Adipocyte (in vitro differentiated cells): Measurements from ENCODE around the gene PTPN20.
"Not testable (repeated sequence)": the region's sequence is repeated elsewhere in the genome, so short reads cannot be mapped to it uniquely, and the experiment has no call there.

Experiments
- DNase-seq: peaks from one replicate; pipeline ENCODE4 v3.0.0-alpha.2; 2015; ENCODE audit warnings: low read depth
- H3K27me3 ChIP-seq: replicated peaks from 2 replicates; pipeline ENCODE4 v1.7.0; 2013; ENCODE audit warnings: mild to moderate bottlenecking, low read length, moderate library complexity; ENCODE audit not compliant: control insufficient read depth, insufficient read depth
- H3K36me3 ChIP-seq: 2 replicates; pipeline ENCODE4 v1.7.0; 2013; ENCODE audit warnings: low read length, mild to moderate bottlenecking, moderate library complexity; ENCODE audit not compliant: control insufficient read depth, insufficient read depth, severe bottlenecking
- H3K4me1 ChIP-seq: 2 replicates; pipeline ENCODE4 v1.7.0; 2013; ENCODE audit warnings: mild to moderate bottlenecking, low read length, moderate library complexity; ENCODE audit not compliant: control insufficient read depth, insufficient read depth
- H3K4me3 ChIP-seq: 2 replicates; pipeline ENCODE4 v1.7.0; 2013; ENCODE audit warnings: mild to moderate bottlenecking, low read length, moderate library complexity
- H3K9ac ChIP-seq: 2 replicates; pipeline ENCODE4 v1.7.0; 2013; ENCODE audit warnings: mild to moderate bottlenecking, low read length, moderate library complexity
- H3K9me3 ChIP-seq: 2 replicates; pipeline ENCODE4 v1.7.0; 2013; ENCODE audit warnings: mild to moderate bottlenecking, low read length, moderate library complexity; ENCODE audit not compliant: control insufficient read depth

The PTPN20 gene

GRCh38 chr10:46906359-46906758 is 4.9 kb upstream of the PTPN20 start:
- DNase-seq, H3K9me3 ChIP-seq, H3K9ac ChIP-seq, H3K27me3 ChIP-seq, H3K4me3 ChIP-seq, H3K4me1 ChIP-seq, H3K36me3 ChIP-seq: not testable (repeated sequence)

- not testable (repeated sequence) for H3K4me3 ChIP-seq, H3K27me3 ChIP-seq, H3K4me1 ChIP-seq, H3K36me3 ChIP-seq, H3K9me3 ChIP-seq, H3K9ac ChIP-seq, DNase-seq
These were observed 3.8 kb upstream of the PTPN20 start for GRCh38 chr10:46907185-46908117.

- H3K4me1 ChIP-seq, DNase-seq, H3K36me3 ChIP-seq, H3K27me3 ChIP-seq, H3K4me3 ChIP-seq, H3K9ac ChIP-seq, H3K9me3 ChIP-seq: not testable (repeated sequence)
These were observed 11.3 kb downstream of the PTPN20 start for GRCh38 chr10:46922498-46922897.

DNA sequence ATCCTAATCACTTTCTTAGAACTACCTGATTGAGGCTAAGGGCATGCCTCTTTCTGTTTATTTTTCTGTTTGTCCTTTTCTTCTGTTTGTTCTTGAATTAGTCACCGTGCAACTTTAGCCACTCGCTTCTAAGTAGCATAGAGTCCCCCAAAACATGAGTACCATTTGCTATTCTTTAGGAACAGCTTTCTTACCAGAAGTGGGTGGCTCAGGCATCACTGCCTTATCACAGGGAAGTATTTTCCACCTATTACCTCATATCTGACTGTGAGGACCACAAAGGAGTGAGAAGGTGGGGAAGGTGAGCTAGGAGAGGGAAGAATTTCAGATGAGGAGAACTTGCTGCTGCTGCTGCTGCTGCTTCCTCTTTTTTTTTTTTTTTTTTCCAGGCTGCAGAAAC is 13.9 kb downstream of the PTPN20 start:
- H3K9ac ChIP-seq, H3K27me3 ChIP-seq, H3K4me1 ChIP-seq, H3K36me3 ChIP-seq, H3K9me3 ChIP-seq, DNase-seq, H3K4me3 ChIP-seq: not testable (repeated sequence)

GRCh38 chr10:46925853-46926252 is 14.6 kb downstream of the PTPN20 start:
- H3K4me3 ChIP-seq, H3K9ac ChIP-seq, H3K9me3 ChIP-seq, H3K4me1 ChIP-seq, DNase-seq, H3K27me3 ChIP-seq, H3K36me3 ChIP-seq: not testable (repeated sequence)

DNA sequence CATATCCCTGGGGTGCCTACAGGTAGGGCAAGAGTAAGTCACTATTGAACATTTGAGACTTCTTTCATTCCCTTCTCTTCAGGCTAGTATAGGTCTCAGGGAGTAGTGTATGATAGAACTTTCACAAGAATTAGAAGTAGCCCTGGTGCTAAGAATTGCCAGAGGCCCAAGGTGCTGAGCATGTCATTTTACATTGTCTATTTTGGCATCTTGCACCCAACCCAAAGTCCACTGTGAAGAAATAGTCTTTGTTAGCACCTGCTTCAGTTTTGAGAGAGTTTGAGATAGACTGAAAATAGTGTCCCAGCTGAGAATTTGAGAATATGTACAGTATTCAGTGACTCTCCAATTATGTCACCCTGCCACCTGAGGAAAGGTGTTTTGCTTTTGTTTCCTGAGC is 17.6 kb downstream of the PTPN20 start:
- H3K9me3 ChIP-seq, H3K27me3 ChIP-seq, H3K4me3 ChIP-seq, H3K36me3 ChIP-seq, DNase-seq, H3K4me1 ChIP-seq, H3K9ac ChIP-seq: not testable (repeated sequence)

DNA sequence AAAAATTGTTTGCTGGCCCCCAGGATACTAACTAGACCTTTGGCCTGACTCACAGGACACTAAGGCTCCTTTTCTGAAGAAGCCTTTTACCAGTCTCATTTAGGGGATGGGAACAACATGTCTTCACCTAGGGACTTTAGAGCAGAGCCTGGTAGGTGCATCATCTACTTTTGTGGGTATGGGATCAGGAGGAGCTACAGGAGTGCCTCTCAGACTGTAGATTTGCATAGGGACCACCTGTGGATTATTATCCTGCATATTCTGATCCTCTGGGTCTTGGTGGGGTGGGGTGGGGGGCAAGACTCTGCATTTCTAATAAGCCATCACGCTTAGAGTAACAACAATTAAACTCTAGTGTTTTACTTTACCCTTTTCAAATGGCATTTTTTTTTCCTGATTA is 21.2 kb downstream of the PTPN20 start:
- not testable (repeated sequence) for H3K9ac ChIP-seq, H3K4me1 ChIP-seq, H3K27me3 ChIP-seq, H3K36me3 ChIP-seq, H3K9me3 ChIP-seq, H3K4me3 ChIP-seq, DNase-seq

- H3K9ac ChIP-seq, H3K9me3 ChIP-seq, DNase-seq, H3K4me1 ChIP-seq, H3K4me3 ChIP-seq, H3K27me3 ChIP-seq, H3K36me3 ChIP-seq: not testable (repeated sequence)
These were observed 29.9 kb downstream of the PTPN20 start for GRCh38 chr10:46941091-46941490.

DNA sequence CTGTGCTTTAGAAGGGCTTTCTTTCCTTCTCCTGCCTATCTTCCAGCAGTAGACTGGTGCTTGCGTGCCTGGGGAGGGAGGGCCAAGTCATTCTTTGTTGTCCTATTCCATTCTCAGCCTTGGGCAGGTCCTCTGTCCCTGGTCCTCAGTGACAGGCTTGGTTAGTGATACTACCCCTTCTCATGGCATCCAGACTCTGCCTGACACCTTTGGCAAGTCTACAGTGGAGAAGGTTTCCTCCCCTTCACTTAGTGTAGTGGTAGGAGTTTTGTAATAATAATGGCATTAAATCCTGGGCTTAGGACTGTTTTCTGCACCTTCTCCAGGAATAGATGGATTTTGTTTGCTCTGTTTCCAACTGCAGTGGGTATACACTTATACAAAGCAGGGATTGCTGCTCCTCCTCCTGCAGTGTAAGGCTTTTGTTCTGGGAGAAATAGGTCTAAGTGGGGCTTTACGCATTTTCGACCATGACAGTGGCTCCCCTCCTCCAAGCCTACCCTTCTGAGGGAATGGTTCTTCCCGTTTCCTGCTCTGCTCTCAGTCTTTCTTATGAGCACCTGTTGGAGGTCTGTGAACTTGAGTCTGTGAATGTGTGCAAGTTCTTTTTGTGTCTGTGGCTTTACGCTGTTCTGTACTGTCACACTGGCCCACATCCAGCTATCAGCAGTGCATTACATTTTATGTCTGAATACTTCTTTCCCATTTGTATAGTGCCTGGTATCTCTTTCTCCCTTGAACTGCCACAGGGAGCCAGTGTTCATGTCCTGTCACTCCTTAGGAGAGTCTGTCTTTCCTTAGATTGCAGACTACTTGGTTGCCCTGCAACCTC is 37.7 kb downstream of the PTPN20 start:
- not testable (repeated sequence) for DNase-seq, H3K9ac ChIP-seq, H3K4me3 ChIP-seq, H3K27me3 ChIP-seq, H3K36me3 ChIP-seq, H3K4me1 ChIP-seq, H3K9me3 ChIP-seq

- H3K4me3 ChIP-seq, H3K9me3 ChIP-seq, H3K27me3 ChIP-seq, H3K9ac ChIP-seq, H3K36me3 ChIP-seq, H3K4me1 ChIP-seq, DNase-seq: not testable (repeated sequence)
These were observed 41.3 kb downstream of the PTPN20 start for GRCh38 chr10:46952540-46952939.

DNA sequence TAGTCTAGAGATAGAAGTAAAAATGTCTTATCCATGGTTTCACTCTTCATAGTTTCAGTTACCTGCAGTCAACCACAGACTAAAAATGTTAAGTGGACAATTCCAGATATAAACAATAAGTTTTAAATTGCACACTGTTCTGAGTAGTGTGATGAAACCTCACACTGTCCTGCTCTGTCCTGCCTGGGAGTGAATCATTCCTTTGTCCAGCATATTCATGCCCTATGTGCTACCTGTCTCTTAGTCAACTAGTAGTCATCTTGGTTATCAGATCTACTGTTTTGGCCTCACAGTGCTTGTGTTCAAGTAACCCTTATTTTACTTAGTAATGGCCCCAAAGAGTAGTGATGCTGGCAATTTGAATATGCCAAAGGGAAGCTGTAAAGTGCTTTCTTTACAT is 49.5 kb downstream of the PTPN20 start:
- H3K9ac ChIP-seq, H3K9me3 ChIP-seq: not testable (repeated sequence)

More for the DNA sequence above, 49.5 kb downstream of the PTPN20 start:
- not testable (repeated sequence) for H3K4me1 ChIP-seq, DNase-seq, H3K27me3 ChIP-seq, H3K36me3 ChIP-seq, H3K4me3 ChIP-seq
